Choroid plexus epithelial cell (primary cell): Measurements from ENCODE around the gene TICRR.

Experiments used
- DNase-seq: peaks from one replicate; pipeline ENCODE4 v3.0.0-alpha.2; 2010; ENCODE audit warnings: low read depth
- H3K4me3 ChIP-seq: 2 replicates; pipeline ENCODE4 v1.5.1; 2011; ENCODE audit warnings: low read depth, mild to moderate bottlenecking, control low read depth, low read length, moderate library complexity
- CTCF ChIP-seq: conservative IDR thresholded peaks from 2 replicates; pipeline ENCODE4 v1.5.1; 2011; ENCODE audit warnings: low read depth, mild to moderate bottlenecking, control low read depth, inconsistent platforms, low read length, moderate library complexity

Gene TICRR

GRCh38 chr15:89647191-89647851 lies 72.1 kb downstream of the TICRR start:
- H3K4me3 ChIP-seq: no peak overlapping the region
- peak; percentile 66 for DNase-seq
- peak; percentile 91 for TF ChIP-seq CTCF

GRCh38 chr15:89648106-89649012 lies 73.1 kb downstream of the TICRR start:
- TF ChIP-seq CTCF: no peak
- no peak for DNase-seq
- H3K4me3 ChIP-seq: no peak overlapping the region

- no peak for TF ChIP-seq CTCF
- DNase-seq: no peak
- H3K4me3 ChIP-seq: no peak overlapping the region
Observed at GRCh38 chr15:89649013-89649625, 73.8 kb downstream of the TICRR start.

- DNase-seq: no peak
- no peak for TF ChIP-seq CTCF
- H3K4me3 ChIP-seq: no peak overlapping the region
Observed at GRCh38 chr15:89649716-89650115, 74.4 kb downstream of the TICRR start.

GRCh38 chr15:89652131-89652530 lies 76.9 kb downstream of the TICRR start:
- no peak overlapping the region for H3K4me3 ChIP-seq
- DNase-seq: no peak
- no peak for TF ChIP-seq CTCF

- no peak for TF ChIP-seq CTCF
- DNase-seq: no peak
- H3K4me3 ChIP-seq: no peak overlapping the region
Observed at GRCh38 chr15:89652666-89653065, 77.4 kb downstream of the TICRR start.
